Measurements from ENCODE around the gene ZNF730. TPM values are rescaled to one million over a fixed set of nuclear protein-coding genes. Genes with fewer than 3 reads are reported as not detected.
A peak's percentile ranks its signal among the peaks of the same experiment; 100 is the strongest.

ZNF730 gene
- total RNA-seq (2012; rRNA removed) (3.2 and 5.0 TPM in 2 replicates), polyA plus RNA-seq (2012; rRNA removed) (0.39 and 0.43 TPM in 2 replicates), Bru-seq, nascent RNA (percentile 50 among the genes with signal in this experiment), BruChase-seq, experiment 1, labeled RNA remaining after a 6-hour chase (percentile 66 among the genes with signal in this experiment), BruChase-seq, experiment 2, labeled RNA remaining after a 2-hour chase (percentile 63 among the genes with signal in this experiment)
- 0.02 and 0.08 TPM in 2 replicates for polyA plus RNA-seq (2012; cell fraction: cytosol; rRNA removed)
- 0.07 and 1.2 TPM in 2 replicates for polyA plus RNA-seq (2012; cell fraction: nucleus; rRNA removed; ENCODE audit: low replicate concordance)
- long read RNA-seq, result 0 reads

- Histone ChIP-seq H4K8ac (ENCODE audit: low read depth in 2 of 2, low read length in 2 of 2) (peak within 1 kb of the TSS; percentile 30 to 47; a peak in 2 of 4 replicates), H3K18ac (ENCODE audit: low read depth, low read length) (no peak within 1 kb of the TSS), H2BK5ac (ENCODE audit: low read depth, low read length, poor library complexity, severe bottlenecking) (no peak within 1 kb of the TSS), H3K4me1 (ENCODE audit: control insufficient read depth, insufficient read depth, low read length) (no peaks in the 10 kb centered on the region), H3K79me1 (ENCODE audit: low read depth in 1 of 2, low read length in 2 of 2) (0 out of 4 replicates have a peak, but pooled peaks cover 0 to 3% of the 10 kb centered on the region in 2 experiments), H3K27ac (ENCODE audit: insufficient read depth, low read length) (peak within 1 kb of the TSS; percentile 77; the same call in 1 of the 2 replicates), H3K9me3 (ENCODE audit: control insufficient read depth, insufficient read depth, low read length) (no peaks in the 10 kb centered on the region), H3K9ac (ENCODE audit: low read depth, low read length) (peak within 1 kb of the TSS; percentile 78), H3K23ac (ENCODE audit: low read depth, low read length) (no peak within 1 kb of the TSS), H3K4me2 (ENCODE audit: low read depth, low read length) (peak within 1 kb of the TSS; percentile 82), H2AK5ac (ENCODE audit: low read depth, low read length) (no peak within 1 kb of the TSS), H3K4ac (ENCODE audit: low read depth, low read length) (no peak within 1 kb of the TSS), H2BK120ac (ENCODE audit: low read depth, low read length) (no peak within 1 kb of the TSS), H4K5ac (ENCODE audit: low read depth, low read length) (no peak within 1 kb of the TSS), H4K91ac (ENCODE audit: insufficient read depth, low read depth, low read length) (no peak within 1 kb of the TSS), H4K20me1 (ENCODE audit: insufficient read depth, low read length) (no peaks in the 10 kb centered on the region), H3K36me3 (ENCODE audit: control insufficient read depth, insufficient read depth, low read length) (no peaks in the 10 kb centered on the region), H2AFZ (replicated peaks; ENCODE audit: low read length, poor library complexity) (peak within 1 kb of the TSS; percentile 96), H3K14ac (replicated peaks; ENCODE audit: low read depth, low read length) (0 out of 2 replicates have a peak within 1 kb of the TSS, but pooled peaks have one; percentile 18), H3K4me3 (ENCODE audit: insufficient read depth, low read depth, low read length) (peak within 1 kb of the TSS; percentile 95), H3K9me1 (ENCODE audit: insufficient read depth, low read length) (no peaks in the 10 kb centered on the region), H3K27me3 (ENCODE audit: control insufficient read depth, insufficient read depth, low read length) (no peaks in the 10 kb centered on the region), H2AK9ac (replicated peaks; ENCODE audit: low read depth, low read length, poor library complexity) (peak within 1 kb of the TSS; percentile 23), H2BK15ac (ENCODE audit: low read depth, low read length) (no peak within 1 kb of the TSS), H3K56ac (ENCODE audit: extremely low read depth, insufficient read depth, low read length) (peak within 1 kb of the TSS; percentile 67; the same call in 1 of the 2 replicates), H2BK20ac (ENCODE audit: low read depth, low read length) (no peak within 1 kb of the TSS)
- intact Hi-C loops (cut with micrococcal nuclease), result loop anchor here (5.0 to 10.0 kb wide), 2 partner anchors 138 to 280 kb away; partner anchors contain the start of genes ZNF724 and ZNF91
- ChIA-PET POLR2A (ENCODE audit: unreplicated experiment) (no interaction called here), CTCF (interaction anchor here (0.6 kb wide), 1 partner anchor 151 kb away, joined by 5 read pairs; no protein-coding TSS in a partner anchor)
- DNase-seq (peak; percentile 68), ATAC-seq (ENCODE audit: low read depth) (peak; percentile 98)
- TF ChIP-seq RAD21 (IDR thresholded peaks at IDR 0.05; ENCODE audit: low read length) (peak; percentile 6; the same call in 1 of the 2 replicates), CEBPB (IDR thresholded peaks at IDR 0.05; ENCODE audit: low read depth, low read length) (no peak), MXI1 (IDR thresholded peaks at IDR 0.05; ENCODE audit: borderline replicate concordance, low read depth, low read length) (0 out of 2 replicates have a peak, but pooled peaks have one; percentile 15)
- 0% methylated on average over 8 of the region's 44 CpGs; no CpG with 5 or more reads in 1 of the 2 experiments for WGBS, 2 experiments (ENCODE audit: extremely low coverage in 2 of 2, insufficient read length in 1 of 2)
- in situ Hi-C loops (cut with MboI; ENCODE audit: low sequenced_read_pairs), result no loop called here
- dilution Hi-C loops (cut with HindIII; ENCODE audit: low sequenced_read_pairs, unreplicated experiment), result no loop called here
- no TSS peak for BruUV-seq (replicated peaks)
Observed at GRCh38 chr19:23116802-23117571, at the start of gene ZNF730. TSS of gene ZNF730 (plus strand) at chr19:23117025. CDS start at chr19:23117174, 149 bp downstream.

Data from IMR-90 (cell line).